ENCODE results near the gene SDK1. TPM values are rescaled to one million over a fixed set of nuclear protein-coding genes. Genes with fewer than 3 reads are reported as not detected.

SDK1 gene
- total RNA-seq, 3 donors from 2014 or later (not counting 1 experiment from before 2014, with no cell fraction given) = 0.05 to 0.11 TPM; not detected in 1

DNA sequence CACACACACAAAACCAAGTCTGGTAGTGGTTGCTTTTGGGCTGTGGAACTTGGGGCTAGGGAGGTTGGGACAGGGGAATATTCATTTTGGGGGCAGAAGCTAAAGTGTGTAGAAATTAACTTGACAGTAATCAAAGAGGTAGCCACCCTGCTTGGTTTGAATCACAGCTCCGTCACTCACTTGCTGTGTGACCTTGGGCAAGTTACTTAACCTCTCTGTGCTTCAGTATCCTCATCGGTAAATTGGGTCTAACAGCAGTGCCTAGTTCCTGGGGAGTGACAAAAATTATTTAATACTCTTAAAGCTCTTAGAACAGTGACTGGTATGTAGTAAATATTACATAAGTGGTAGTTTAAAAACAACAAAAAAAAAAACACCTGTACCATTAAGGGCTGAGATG is 489.8 kb downstream of the SDK1 start:
- Mint-ChIP-seq H3K36me3 (no peaks in the 10 kb centered on the region), H3K4me3 (no peak overlapping the region), H3K4me1 (no peaks in the 10 kb centered on the region), H3K27ac (no peak overlapping the region), H3K9me3 (no peaks in the 10 kb centered on the region), H3K27me3 (ENCODE audit: low read depth in 2 of 2) (peaks cover 10 to 36% of the 10 kb centered on the region in 2 donors)
- no peaks in the 10 kb centered on the region for H3K27me3 ChIP-seq (ENCODE audit: control insufficient read depth, insufficient read depth, low read length)
- 83% methylated on average over 2 of the region's 2 CpGs for WGBS (ENCODE audit: insufficient coverage)
- no peaks in the 10 kb centered on the region for H3K4me1 ChIP-seq (ENCODE audit: control insufficient read depth, insufficient read depth, low read length)
- H3K36me3 ChIP-seq (ENCODE audit: control insufficient read depth, insufficient read depth, low read length) = no peaks in the 10 kb centered on the region
- no peak overlapping the region for H3K4me3 ChIP-seq (ENCODE audit: low read length)
- ATAC-seq (no peak), DNase-seq (no peak)
- TF ChIP-seq, protein P1, sequence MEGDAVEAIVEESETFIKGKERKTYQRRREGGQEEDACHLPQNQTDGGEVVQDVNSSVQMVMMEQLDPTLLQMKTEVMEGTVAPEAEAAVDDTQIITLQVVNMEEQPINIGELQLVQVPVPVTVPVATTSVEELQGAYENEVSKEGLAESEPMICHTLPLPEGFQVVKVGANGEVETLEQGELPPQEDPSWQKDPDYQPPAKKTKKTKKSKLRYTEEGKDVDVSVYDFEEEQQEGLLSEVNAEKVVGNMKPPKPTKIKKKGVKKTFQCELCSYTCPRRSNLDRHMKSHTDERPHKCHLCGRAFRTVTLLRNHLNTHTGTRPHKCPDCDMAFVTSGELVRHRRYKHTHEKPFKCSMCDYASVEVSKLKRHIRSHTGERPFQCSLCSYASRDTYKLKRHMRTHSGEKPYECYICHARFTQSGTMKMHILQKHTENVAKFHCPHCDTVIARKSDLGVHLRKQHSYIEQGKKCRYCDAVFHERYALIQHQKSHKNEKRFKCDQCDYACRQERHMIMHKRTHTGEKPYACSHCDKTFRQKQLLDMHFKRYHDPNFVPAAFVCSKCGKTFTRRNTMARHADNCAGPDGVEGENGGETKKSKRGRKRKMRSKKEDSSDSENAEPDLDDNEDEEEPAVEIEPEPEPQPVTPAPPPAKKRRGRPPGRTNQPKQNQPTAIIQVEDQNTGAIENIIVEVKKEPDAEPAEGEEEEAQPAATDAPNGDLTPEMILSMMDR (IDR thresholded peaks at IDR 0.05) = no peak
- no peaks in the 10 kb centered on the region for H3K9me3 ChIP-seq (ENCODE audit: control insufficient read depth, insufficient read depth, low read length)
- no peak overlapping the region for H3K27ac ChIP-seq (ENCODE audit: low read length)
- intact Hi-C loops (cut with micrococcal nuclease) = no loop called here

DNA sequence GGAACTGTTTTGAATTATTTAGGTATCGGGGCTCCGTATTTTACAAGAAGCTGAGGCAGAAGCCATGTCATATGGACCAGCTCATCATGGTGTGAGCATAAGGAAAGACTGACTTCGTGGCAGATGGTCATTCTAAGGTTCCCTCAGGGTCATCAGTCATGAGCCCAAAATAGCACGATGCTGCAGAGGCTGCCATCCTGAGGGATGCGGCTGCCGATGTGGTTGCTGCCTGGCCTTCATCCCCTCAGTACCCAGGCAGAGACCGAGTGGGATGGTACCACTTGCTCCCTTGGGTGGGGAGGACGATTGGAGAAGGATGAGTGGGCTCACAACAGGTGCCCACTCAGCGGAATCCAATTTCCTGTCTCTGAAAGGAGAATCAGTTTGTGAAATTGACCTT is 490.3 kb downstream of the SDK1 start:
- Histone ChIP-seq H3K36me3 (ENCODE audit: control insufficient read depth, insufficient read depth, low read length) (no peaks in the 10 kb centered on the region), H3K27me3 (ENCODE audit: control insufficient read depth, insufficient read depth, low read length) (no peaks in the 10 kb centered on the region), H3K4me1 (ENCODE audit: control insufficient read depth, insufficient read depth, low read length) (no peaks in the 10 kb centered on the region), H3K27ac (ENCODE audit: low read length) (no peak overlapping the region), H3K4me3 (ENCODE audit: low read length) (no peak overlapping the region), H3K9me3 (ENCODE audit: control insufficient read depth, insufficient read depth, low read length) (no peaks in the 10 kb centered on the region)
- 81% methylated on average over 9 of the region's 9 CpGs for WGBS (ENCODE audit: insufficient coverage)
- Mint-ChIP-seq H3K36me3 (no peaks in the 10 kb centered on the region), H3K4me3 (no peak overlapping the region), H3K27me3 (ENCODE audit: low read depth in 2 of 2) (peaks cover 10 to 31% of the 10 kb centered on the region in 2 donors), H3K9me3 (no peaks in the 10 kb centered on the region), H3K27ac (no peak overlapping the region), H3K4me1 (no peaks in the 10 kb centered on the region)
- ATAC-seq (no peak), DNase-seq (no peak)
- intact Hi-C loops (cut with micrococcal nuclease) = no loop called here
- TF ChIP-seq, protein P1 (IDR thresholded peaks at IDR 0.05) = no peak

DNA sequence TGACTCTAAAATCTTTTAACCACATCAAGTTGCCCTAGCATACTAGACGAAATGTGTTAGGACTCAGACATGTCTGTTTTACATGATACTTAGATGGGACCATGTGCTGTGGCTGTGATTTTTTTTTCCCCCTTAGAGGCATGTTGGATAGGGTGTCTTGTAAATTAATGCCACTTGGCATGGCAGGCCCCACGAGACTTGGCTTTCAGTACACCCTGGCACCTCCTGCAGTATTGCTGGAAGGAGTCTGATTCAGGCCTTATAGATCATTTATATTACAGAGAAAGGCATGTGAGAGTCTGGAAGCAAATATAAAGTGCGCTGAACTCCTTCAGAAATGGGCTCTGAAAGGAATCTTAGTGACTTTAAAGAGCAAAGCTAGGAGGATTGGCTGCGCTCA is 494.1 kb downstream of the SDK1 start:
- no peaks in the 10 kb centered on the region for H3K9me3 Mint-ChIP-seq
- H3K27me3 Mint-ChIP-seq (ENCODE audit: low read depth in 2 of 2) = peaks cover 3 to 7% of the 10 kb centered on the region in 2 donors
- H3K27me3 ChIP-seq (ENCODE audit: control insufficient read depth, insufficient read depth, low read length) = no peaks in the 10 kb centered on the region
- H3K4me1 Mint-ChIP-seq = no peaks in the 10 kb centered on the region
- WGBS (ENCODE audit: insufficient coverage) = 75% methylated on average over 3 of the region's 4 CpGs
- intact Hi-C loops (cut with micrococcal nuclease) = no loop called here
- H3K4me1 ChIP-seq (ENCODE audit: control insufficient read depth, insufficient read depth, low read length) = no peaks in the 10 kb centered on the region
- ATAC-seq = no peak
- no peak overlapping the region for H3K4me3 Mint-ChIP-seq
- H3K27ac ChIP-seq (ENCODE audit: low read length) = no peak overlapping the region
- no peak for DNase-seq
- no peak overlapping the region for H3K4me3 ChIP-seq (ENCODE audit: low read length)
- no peaks in the 10 kb centered on the region for H3K36me3 ChIP-seq (ENCODE audit: control insufficient read depth, insufficient read depth, low read length)
- H3K9me3 ChIP-seq (ENCODE audit: control insufficient read depth, insufficient read depth, low read length) = no peaks in the 10 kb centered on the region
- TF ChIP-seq, protein P1 (IDR thresholded peaks at IDR 0.05) = no peak
- no peaks in the 10 kb centered on the region for H3K36me3 Mint-ChIP-seq
- H3K27ac Mint-ChIP-seq = no peak overlapping the region

DNA sequence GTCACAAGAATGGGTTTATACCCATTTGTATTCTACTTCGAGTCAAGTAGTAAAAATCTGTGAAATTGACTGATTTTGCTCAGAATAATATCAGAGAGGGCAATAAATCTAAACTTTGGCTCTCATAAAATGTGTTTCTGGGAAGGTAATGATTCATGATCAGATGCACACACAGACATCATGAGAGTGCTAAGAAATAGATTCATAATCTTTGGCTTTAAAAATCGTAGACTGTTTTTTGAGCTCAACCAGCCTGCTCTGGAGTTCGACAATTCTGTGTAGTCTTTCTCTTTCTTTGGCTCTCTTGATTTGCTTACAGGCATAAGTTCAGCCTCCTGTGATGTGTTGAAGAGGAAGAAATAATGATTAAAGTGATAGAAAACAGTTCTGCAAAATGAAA is 494.7 kb downstream of the SDK1 start:
- no peaks in the 10 kb centered on the region for H3K27me3 ChIP-seq (ENCODE audit: control insufficient read depth, insufficient read depth, low read length)
- H3K4me1 Mint-ChIP-seq = no peaks in the 10 kb centered on the region
- H3K36me3 Mint-ChIP-seq = no peaks in the 10 kb centered on the region
- 89% methylated on average over 3 of the region's 3 CpGs for WGBS (ENCODE audit: insufficient coverage)
- no peaks in the 10 kb centered on the region for H3K4me1 ChIP-seq (ENCODE audit: control insufficient read depth, insufficient read depth, low read length)
- H3K4me3 ChIP-seq (ENCODE audit: low read length) = no peak overlapping the region
- H3K9me3 Mint-ChIP-seq = no peaks in the 10 kb centered on the region
- no peak overlapping the region for H3K4me3 Mint-ChIP-seq
- intact Hi-C loops (cut with micrococcal nuclease) = no loop called here
- no peak overlapping the region for H3K27ac Mint-ChIP-seq
- no peak overlapping the region for H3K27ac ChIP-seq (ENCODE audit: low read length)
- ATAC-seq (no peak), DNase-seq (no peak)
- no peaks in the 10 kb centered on the region for H3K9me3 ChIP-seq (ENCODE audit: control insufficient read depth, insufficient read depth, low read length)
- H3K27me3 Mint-ChIP-seq (ENCODE audit: low read depth in 2 of 2) = peaks cover 4 to 7% of the 10 kb centered on the region in 2 donors
- H3K36me3 ChIP-seq (ENCODE audit: control insufficient read depth, insufficient read depth, low read length) = no peaks in the 10 kb centered on the region
- TF ChIP-seq, protein P1 (IDR thresholded peaks at IDR 0.05) = no peak
